Esophagus muscularis mucosa (tissue), 4 donors: ENCODE results near the gene PELO.

Experiments used
- EP300 ChIP-seq: sonication (generic); formaldehyde crosslinking; IDR thresholded peaks from one replicate; pipeline ENCODE4 v1.6.1; 2017; ENCODE audit warnings: antibody characterized with exemption
- POLR2A ChIP-seq: fragments of 450-650 bp; IDR thresholded peaks from one replicate; pipeline ENCODE4 v1.6.1; 2017; ENCODE audit warnings: antibody characterized with exemption, moderate library complexity, mild to moderate bottlenecking, low read depth
- POLR2AphosphoS5 ChIP-seq, 2 donors: sonication (generic); formaldehyde crosslinking; IDR thresholded peaks; one replicate each; pipeline ENCODE4 v1.6.1; 2017; ENCODE audit warnings: antibody characterized with exemption in 2 of 2
- TF ChIP-seq, protein P1 (sequence below), 3 experiments: fragments of 200-600 bp in 2 of 3; fragments of 450-650 bp in 1 of 3; sonication (generic) in 2 of 3; IDR thresholded peaks; one replicate each; pipeline ENCODE4 v1.5.1; 2017 to 2019; ENCODE audit warnings: antibody characterized with exemption in 3 of 3, mild to moderate bottlenecking in 2 of 3, moderate library complexity in 1 of 3

DNA sequence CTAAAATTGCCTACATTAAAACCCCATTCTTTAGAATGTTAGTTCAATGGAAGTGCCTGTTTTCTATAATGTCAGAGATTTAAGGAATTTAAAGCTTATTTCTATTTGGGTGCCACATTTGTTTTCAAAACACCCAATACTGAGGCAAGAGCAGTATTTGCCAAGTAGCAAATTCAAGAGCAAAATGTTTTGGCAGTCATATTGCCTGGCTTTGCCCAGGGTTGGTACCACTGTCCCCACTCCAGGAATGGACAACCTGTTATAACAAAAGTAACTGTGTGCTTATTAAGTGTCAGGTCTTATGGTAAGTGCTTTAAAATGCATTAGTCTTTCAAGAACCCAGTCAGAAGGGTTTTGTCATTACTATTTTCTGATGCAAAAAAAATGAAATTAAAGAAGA is 19.3 kb downstream of the PELO start:
- TF ChIP-seq, protein P1, sequence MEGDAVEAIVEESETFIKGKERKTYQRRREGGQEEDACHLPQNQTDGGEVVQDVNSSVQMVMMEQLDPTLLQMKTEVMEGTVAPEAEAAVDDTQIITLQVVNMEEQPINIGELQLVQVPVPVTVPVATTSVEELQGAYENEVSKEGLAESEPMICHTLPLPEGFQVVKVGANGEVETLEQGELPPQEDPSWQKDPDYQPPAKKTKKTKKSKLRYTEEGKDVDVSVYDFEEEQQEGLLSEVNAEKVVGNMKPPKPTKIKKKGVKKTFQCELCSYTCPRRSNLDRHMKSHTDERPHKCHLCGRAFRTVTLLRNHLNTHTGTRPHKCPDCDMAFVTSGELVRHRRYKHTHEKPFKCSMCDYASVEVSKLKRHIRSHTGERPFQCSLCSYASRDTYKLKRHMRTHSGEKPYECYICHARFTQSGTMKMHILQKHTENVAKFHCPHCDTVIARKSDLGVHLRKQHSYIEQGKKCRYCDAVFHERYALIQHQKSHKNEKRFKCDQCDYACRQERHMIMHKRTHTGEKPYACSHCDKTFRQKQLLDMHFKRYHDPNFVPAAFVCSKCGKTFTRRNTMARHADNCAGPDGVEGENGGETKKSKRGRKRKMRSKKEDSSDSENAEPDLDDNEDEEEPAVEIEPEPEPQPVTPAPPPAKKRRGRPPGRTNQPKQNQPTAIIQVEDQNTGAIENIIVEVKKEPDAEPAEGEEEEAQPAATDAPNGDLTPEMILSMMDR (IDR thresholded peaks at IDR 0.05) = no peak
- TF ChIP-seq POLR2AphosphoS5 (IDR thresholded peaks at IDR 0.05) (no peak), POLR2A (no peak), EP300 (no peak)
